H1 (cell line): Measurements from ENCODE around the gene DTWD2.

Experiments
- ATF2 ChIP-seq: IDR thresholded peaks from 2 replicates; pipeline ENCODE4 v1.6.1; 2012; ENCODE audit warnings: low read length, inconsistent platforms
- BACH1 ChIP-seq: IDR thresholded peaks from 2 replicates; pipeline ENCODE4 v1.6.1; 2012; ENCODE audit warnings: low read length, improper control_type of control experiment
- CTCF ChIP-seq, 3 experiments: IDR thresholded peaks; 1 replicate in 2 of 3; 2 replicates in 1 of 3; pipeline versions ENCODE4 v1.5.1 to v1.6.1; 2011; ENCODE audit warnings: low read length in 3 of 3, mild to moderate bottlenecking in 3 of 3, inconsistent platforms in 2 of 3, low read depth in 1 of 3, moderate library complexity in 1 of 3; ENCODE audit not compliant: insufficient read depth in 1 of 3; ENCODE audit errors: control extremely low read depth in 1 of 3
- EP300 ChIP-seq, 2 experiments: IDR thresholded peaks; 1 replicate in 1 of 2; 2 replicates in 1 of 2; pipeline ENCODE4 v1.6.1; 2011 to 2012; ENCODE audit warnings: low read depth in 2 of 2, low read length in 2 of 2, mild to moderate bottlenecking in 2 of 2, borderline replicate concordance in 1 of 2, inconsistent platforms in 1 of 2, moderate library complexity in 1 of 2
- EZH2 ChIP-seq: fragments of 200-600 bp; sonication (generic); IDR thresholded peaks from 2 replicates; pipeline ENCODE4 v1.7.1; 2012; ENCODE audit warnings: low read depth, mild to moderate bottlenecking, moderate library complexity, low read length, inconsistent platforms; ENCODE audit not compliant: severe bottlenecking
- GABPA ChIP-seq: IDR thresholded peaks from 2 replicates; pipeline ENCODE4 v1.6.1; 2011; ENCODE audit warnings: mild to moderate bottlenecking, low read length, moderate library complexity, borderline replicate concordance; ENCODE audit not compliant: insufficient read depth
- KDM4A ChIP-seq: IDR thresholded peaks from one replicate; pipeline ENCODE4 v1.7.1; 2012; ENCODE audit warnings: low read depth, mild to moderate bottlenecking, moderate library complexity, low read length, inconsistent platforms; ENCODE audit not compliant: severe bottlenecking
- MAX ChIP-seq: IDR thresholded peaks from 2 replicates; pipeline ENCODE4 v1.6.1; 2012; ENCODE audit warnings: inconsistent platforms
- POLR2A ChIP-seq, 2 experiments: IDR thresholded peaks; 1 replicate in 1 of 2; 2 replicates in 1 of 2; pipeline ENCODE4 v1.6.1; 2011; ENCODE audit warnings: low read depth in 2 of 2, low read length in 2 of 2, mild to moderate bottlenecking in 2 of 2; ENCODE audit errors: control extremely low read depth in 1 of 2
- POLR2AphosphoS5 ChIP-seq: IDR thresholded peaks from 2 replicates; pipeline ENCODE4 v1.6.1; 2011; ENCODE audit warnings: low read depth, low read length
- SUZ12 ChIP-seq: fragments of 200-600 bp; sonication (generic); IDR thresholded peaks from 2 replicates; pipeline ENCODE4 v1.6.1; 2012; ENCODE audit warnings: mild to moderate bottlenecking, inconsistent platforms, low read length, moderate library complexity, mixed read lengths
- TAF1 ChIP-seq: IDR thresholded peaks from 2 replicates; pipeline ENCODE4 v1.6.1; 2011; ENCODE audit warnings: mild to moderate bottlenecking, low read depth, low read length
- USF2 ChIP-seq: IDR thresholded peaks from 2 replicates; pipeline ENCODE4 v1.6.1; 2011; ENCODE audit warnings: low read length, improper control_type of control experiment
- ZNF274 ChIP-seq: IDR thresholded peaks from 2 replicates; pipeline ENCODE4 v1.7.0; 2012; ENCODE audit warnings: low read length, borderline replicate concordance; ENCODE audit errors: extremely low read depth

- TF ChIP-seq SUZ12 = no peak
- TF ChIP-seq MAX = no peak
- no peak for TF ChIP-seq EP300 (IDR thresholded peaks at IDR 0.05; ENCODE audit: borderline replicate concordance in 1 of 2, low read depth in 2 of 2, low read length in 2 of 2)
- no peak for TF ChIP-seq EZH2
- no peak for TF ChIP-seq KDM4A
- no peak for TF ChIP-seq ZNF274
- no peak for TF ChIP-seq TAF1
- TF ChIP-seq BACH1 = no peak
- no peak for TF ChIP-seq ATF2
- TF ChIP-seq POLR2A (IDR thresholded peaks at IDR 0.05; ENCODE audit: control extremely low read depth in 1 of 2, low read depth in 2 of 2, low read length in 2 of 2) = no peak
- peak in 2 of 3 experiments; percentile 46 to 49; a peak in 2 of 4 replicates for TF ChIP-seq CTCF (IDR thresholded peaks at IDR 0.05; ENCODE audit: control extremely low read depth in 1 of 3, insufficient read depth in 1 of 3, low read depth in 1 of 3, low read length in 3 of 3)
- TF ChIP-seq POLR2AphosphoS5 = no peak
- TF ChIP-seq USF2 = no peak
- TF ChIP-seq GABPA = no peak
Measured at GRCh38 chr5:119022017-119022745, 33.8 kb upstream of the DTWD2 start.
